Spleen (tissue), 3 donors: ENCODE measurements around the gene ATG9A.

Experiments used
- POLR2A ChIP-seq, 3 donors: fragments of 450-650 bp; IDR thresholded peaks; one replicate each; pipeline ENCODE4 v1.5.1; 2017; ENCODE audit warnings: antibody characterized with exemption in 3 of 3, mild to moderate bottlenecking in 1 of 3
- POLR2AphosphoS5 ChIP-seq, 3 donors: sonication (generic); formaldehyde crosslinking; IDR thresholded peaks; one replicate each; pipeline ENCODE4 v1.5.1; 2017; ENCODE audit warnings: antibody characterized with exemption in 3 of 3

DNA sequence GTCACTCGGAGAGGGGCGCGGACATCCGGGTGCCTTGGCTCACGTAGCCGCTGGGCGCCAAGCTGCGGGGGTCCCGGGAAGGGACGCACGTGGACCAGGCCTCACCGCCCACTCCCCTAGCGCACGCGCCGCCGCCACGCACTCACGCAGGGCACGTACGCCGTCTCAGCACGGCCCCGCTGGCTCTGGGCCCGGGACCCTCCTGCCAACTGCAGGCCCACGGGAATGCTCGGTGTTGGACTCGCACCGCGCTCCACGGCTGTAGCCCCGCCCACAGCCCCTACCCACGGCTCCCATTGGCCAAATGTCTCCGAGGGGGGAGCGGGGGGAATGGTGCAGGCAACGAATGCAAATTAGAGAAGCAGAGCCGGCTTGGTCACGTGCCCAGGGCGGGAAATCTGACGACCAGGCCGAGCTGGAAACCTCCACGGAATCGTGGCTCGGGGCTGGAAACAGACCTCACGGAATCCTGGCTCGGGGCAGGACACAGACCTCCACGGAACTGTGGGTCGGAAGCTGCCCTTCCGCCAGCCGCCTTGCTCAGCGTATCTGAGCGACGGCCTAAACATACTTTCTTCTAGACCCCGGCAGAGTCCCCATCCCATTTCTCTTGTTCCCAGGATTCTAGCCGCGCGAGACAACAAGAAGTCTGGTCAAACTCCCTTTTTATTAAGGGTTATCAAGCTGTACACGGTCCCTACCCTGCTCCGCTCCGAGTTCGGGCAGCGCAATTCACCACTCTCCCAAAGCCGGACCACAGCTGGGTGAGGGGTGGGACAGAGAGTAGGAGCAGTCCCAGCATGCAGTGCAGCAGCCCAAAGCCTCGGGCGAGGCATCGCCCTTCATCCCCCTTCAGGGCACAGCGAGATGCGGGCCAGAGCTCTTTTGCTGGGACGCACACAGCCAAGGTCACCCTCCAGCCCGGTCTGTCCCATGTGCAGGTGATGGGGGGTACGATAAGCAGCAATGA is 10.4 kb downstream of the ATG9A start, which contains the start of gene ABCB6:
- peak in 1 of 3 donors; percentile 14 for TF ChIP-seq POLR2A (IDR thresholded peaks at IDR 0.05)
- TF ChIP-seq POLR2AphosphoS5 (IDR thresholded peaks at IDR 0.05) = peak; percentile 91 to 94 (median 94)
